GM12892 (cell line): ENCODE measurements around the gene IMPACT.

Experiments
- POLR2A ChIP-seq: IDR thresholded peaks from 2 replicates; pipeline ENCODE4 v1.6.1; 2011; ENCODE audit warnings: low read depth, low read length, control low read depth
- POLR2AphosphoS5 ChIP-seq: IDR thresholded peaks from 2 replicates; pipeline ENCODE4 v1.6.1; 2011; ENCODE audit warnings: low read depth, low read length, control low read depth
- TAF1 ChIP-seq: IDR thresholded peaks from 2 replicates; pipeline ENCODE4 v1.6.1; 2011; ENCODE audit warnings: low read depth, mild to moderate bottlenecking, control low read depth, low read length, borderline replicate concordance

DNA sequence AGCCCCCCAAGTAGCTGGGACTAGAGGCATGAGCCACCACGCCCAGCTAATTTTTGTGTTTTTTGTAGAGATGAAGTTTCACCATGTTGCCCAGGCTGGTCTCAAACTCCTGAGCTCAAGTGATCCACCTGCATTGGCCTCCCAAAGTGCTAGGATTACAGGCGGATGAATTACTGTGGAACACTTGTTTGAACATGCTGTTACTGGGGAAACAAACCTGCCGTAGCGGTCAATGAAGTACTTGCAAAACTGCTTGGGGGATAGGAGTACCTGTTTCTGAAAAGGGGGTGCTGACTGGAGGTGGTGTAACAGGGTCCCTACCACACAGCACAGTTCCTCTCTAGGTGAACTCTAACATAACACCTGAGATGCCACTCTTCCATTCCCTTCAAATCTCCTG lies 5.9 kb upstream of the IMPACT start:
- no peak for TF ChIP-seq POLR2A
- TF ChIP-seq POLR2AphosphoS5 = no peak
- TF ChIP-seq TAF1 = no peak
